Osteocyte (in vitro differentiated cells): Measurements from ENCODE around the gene PRR9. TPM values are rescaled to one million over a fixed set of nuclear protein-coding genes. Genes with fewer than 3 reads are reported as not detected.
"Not testable (repeated sequence)": the region's sequence is repeated elsewhere in the genome, so short reads cannot be mapped to it uniquely, and the experiment has no call there.

ENCODE experiments used
- DNase-seq: peaks from one replicate; pipeline ENCODE4 v3.0.0; 2021; ENCODE audit warnings: mixed read lengths; ENCODE audit not compliant: unreplicated experiment; ENCODE audit errors: extremely low spot score
- H3K27ac Mint-ChIP-seq: one replicate; pipeline ENCODE4 v1.8.0; 2021; ENCODE audit warnings: mild to moderate bottlenecking, mixed read lengths; ENCODE audit not compliant: unreplicated experiment
- H3K27me3 Mint-ChIP-seq: one replicate; pipeline ENCODE4 v1.8.0; 2021; ENCODE audit warnings: mixed read lengths; ENCODE audit not compliant: unreplicated experiment
- H3K36me3 Mint-ChIP-seq: one replicate; pipeline ENCODE4 v1.8.0; 2021; ENCODE audit warnings: mixed read lengths; ENCODE audit not compliant: unreplicated experiment
- H3K4me1 Mint-ChIP-seq: one replicate; pipeline ENCODE4 v1.8.0; 2021; ENCODE audit warnings: mixed read lengths; ENCODE audit not compliant: unreplicated experiment
- H3K4me3 Mint-ChIP-seq: one replicate; pipeline ENCODE4 v1.8.0; 2021; ENCODE audit warnings: mild to moderate bottlenecking, moderate library complexity, mixed read lengths; ENCODE audit not compliant: unreplicated experiment
- H3K9me3 Mint-ChIP-seq: one replicate; pipeline ENCODE4 v1.8.0; 2021; ENCODE audit warnings: mixed read lengths; ENCODE audit not compliant: unreplicated experiment
- CTCF ChIP-seq: fragments of 200-600 bp; sonication (generic); IDR thresholded peaks from 2 replicates; pipeline ENCODE4 v1.5.0; 2021; ENCODE audit warnings: antibody characterized with exemption, mild to moderate bottlenecking, moderate library complexity
- total RNA-seq: library from RNA; stranded (reverse); gene quantifications from 2 replicates; pipeline ENCODE4 v1.2.1, GENCODE V29; 2021

Gene PRR9
- total RNA-seq, 1 donor from 2014 or later = not detected

GRCh38 chr1:153229076-153229829 is 11.9 kb downstream of the PRR9 start:
- H3K9me3 Mint-ChIP-seq, H3K27me3 Mint-ChIP-seq, H3K36me3 Mint-ChIP-seq, H3K27ac Mint-ChIP-seq, H3K4me1 Mint-ChIP-seq, H3K4me3 Mint-ChIP-seq, DNase-seq: not testable (repeated sequence)
- TF ChIP-seq CTCF = peak; percentile 43

- H3K4me1 Mint-ChIP-seq = no peaks in the 10 kb centered on the region
- H3K27ac Mint-ChIP-seq = no peak overlapping the region
- H3K27me3 Mint-ChIP-seq = no peaks in the 10 kb centered on the region
- DNase-seq = no peak
- no peaks in the 10 kb centered on the region for H3K36me3 Mint-ChIP-seq
- H3K9me3 Mint-ChIP-seq = no peaks in the 10 kb centered on the region
- no peak overlapping the region for H3K4me3 Mint-ChIP-seq
- no peak for TF ChIP-seq CTCF
Measured at GRCh38 chr1:153231363-153231762, 14.0 kb downstream of the PRR9 start.

- no peak for TF ChIP-seq CTCF
- Mint-ChIP-seq H3K9me3 (no peaks in the 10 kb centered on the region), H3K4me1 (no peaks in the 10 kb centered on the region), H3K27me3 (no peaks in the 10 kb centered on the region), H3K27ac (no peak overlapping the region), H3K36me3 (no peaks in the 10 kb centered on the region), H3K4me3 (no peak overlapping the region)
- no peak for DNase-seq
Measured at GRCh38 chr1:153231785-153232184, 14.4 kb downstream of the PRR9 start.

GRCh38 chr1:153232553-153232952 is 15.2 kb downstream of the PRR9 start:
- no peak for DNase-seq
- no peak overlapping the region for H3K27ac Mint-ChIP-seq
- H3K4me1 Mint-ChIP-seq = no peaks in the 10 kb centered on the region
- H3K36me3 Mint-ChIP-seq = no peaks in the 10 kb centered on the region
- TF ChIP-seq CTCF = no peak
- H3K27me3 Mint-ChIP-seq = no peaks in the 10 kb centered on the region
- H3K4me3 Mint-ChIP-seq = no peak overlapping the region
- no peaks in the 10 kb centered on the region for H3K9me3 Mint-ChIP-seq

- H3K27me3 Mint-ChIP-seq = no peaks in the 10 kb centered on the region
- no peak for DNase-seq
- H3K9me3 Mint-ChIP-seq = no peaks in the 10 kb centered on the region
- H3K36me3 Mint-ChIP-seq = no peaks in the 10 kb centered on the region
- no peak overlapping the region for H3K27ac Mint-ChIP-seq
- TF ChIP-seq CTCF = no peak
- H3K4me1 Mint-ChIP-seq = no peaks in the 10 kb centered on the region
- no peak overlapping the region for H3K4me3 Mint-ChIP-seq
Measured at GRCh38 chr1:153233448-153233847, 16.1 kb downstream of the PRR9 start.
